ENCODE data around the gene SLC6A19. TPM values are rescaled to one million over a fixed set of nuclear protein-coding genes. Genes with fewer than 3 reads are reported as not detected.

Gene SLC6A19
- total RNA-seq, 4 donors from 2014 or later = 9.9 to 934 (median 516) TPM

DNA sequence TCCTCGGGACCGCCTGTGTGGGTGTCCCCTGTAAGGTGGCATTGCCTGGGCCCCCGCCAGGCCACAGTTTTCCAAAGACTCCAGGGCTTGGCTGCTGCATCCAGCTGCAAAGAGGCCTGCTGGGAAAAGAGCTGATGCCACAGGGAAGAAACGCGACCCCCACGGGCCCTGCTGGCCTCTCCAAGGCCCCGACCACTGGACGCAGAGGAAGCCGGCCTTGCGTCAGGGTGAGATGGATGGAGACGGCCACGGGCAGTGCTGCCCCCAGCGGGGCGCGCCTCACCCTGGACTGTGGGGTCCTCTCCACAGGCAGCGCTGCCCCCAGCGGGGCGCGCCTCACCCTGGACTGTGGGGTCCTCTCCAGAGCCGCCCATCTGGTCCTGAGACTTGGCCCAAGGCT is 21.3 kb upstream of the SLC6A19 start:
- Histone ChIP-seq H3K27me3 (no peaks in the 10 kb centered on the region), H3K9me3 (no peaks in the 10 kb centered on the region), H3K36me3 (no peaks in the 10 kb centered on the region), H3K4me3 (no peak overlapping the region), H3K27ac (no peak overlapping the region), H3K4me1 (peaks cover 0 to 23% (median 4%) of the 10 kb centered on the region in 4 donors)
- no peak for TF ChIP-seq POLR2A (IDR thresholded peaks at IDR 0.05)
- TF ChIP-seq, protein P1, sequence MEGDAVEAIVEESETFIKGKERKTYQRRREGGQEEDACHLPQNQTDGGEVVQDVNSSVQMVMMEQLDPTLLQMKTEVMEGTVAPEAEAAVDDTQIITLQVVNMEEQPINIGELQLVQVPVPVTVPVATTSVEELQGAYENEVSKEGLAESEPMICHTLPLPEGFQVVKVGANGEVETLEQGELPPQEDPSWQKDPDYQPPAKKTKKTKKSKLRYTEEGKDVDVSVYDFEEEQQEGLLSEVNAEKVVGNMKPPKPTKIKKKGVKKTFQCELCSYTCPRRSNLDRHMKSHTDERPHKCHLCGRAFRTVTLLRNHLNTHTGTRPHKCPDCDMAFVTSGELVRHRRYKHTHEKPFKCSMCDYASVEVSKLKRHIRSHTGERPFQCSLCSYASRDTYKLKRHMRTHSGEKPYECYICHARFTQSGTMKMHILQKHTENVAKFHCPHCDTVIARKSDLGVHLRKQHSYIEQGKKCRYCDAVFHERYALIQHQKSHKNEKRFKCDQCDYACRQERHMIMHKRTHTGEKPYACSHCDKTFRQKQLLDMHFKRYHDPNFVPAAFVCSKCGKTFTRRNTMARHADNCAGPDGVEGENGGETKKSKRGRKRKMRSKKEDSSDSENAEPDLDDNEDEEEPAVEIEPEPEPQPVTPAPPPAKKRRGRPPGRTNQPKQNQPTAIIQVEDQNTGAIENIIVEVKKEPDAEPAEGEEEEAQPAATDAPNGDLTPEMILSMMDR (IDR thresholded peaks at IDR 0.05) = no peak
- no peak for DNase-seq

DNA sequence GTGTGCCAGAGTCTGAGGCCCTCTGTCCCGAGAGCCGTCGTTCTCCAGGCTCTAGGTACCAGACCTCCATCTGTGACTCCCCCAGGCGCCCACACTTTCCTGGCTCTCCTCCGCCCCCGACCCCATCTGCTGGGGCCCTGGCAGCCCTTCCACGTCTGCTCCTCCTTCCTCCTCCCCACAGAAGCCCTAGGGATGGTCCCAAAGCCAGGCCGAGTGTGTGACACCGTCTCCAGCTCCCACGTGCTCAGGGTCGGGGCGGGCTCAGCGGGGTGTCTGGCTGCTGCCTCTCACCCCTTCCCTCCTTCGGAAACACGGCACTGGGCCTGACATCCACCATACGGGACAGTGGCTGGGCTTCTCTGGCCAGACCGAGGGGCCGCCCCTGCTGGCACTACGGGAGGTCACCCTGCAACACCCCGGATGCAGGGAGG is 20.5 kb upstream of the SLC6A19 start:
- Histone ChIP-seq H3K36me3 (no peaks in the 10 kb centered on the region), H3K4me3 (no peak overlapping the region), H3K27ac (peak overlapping the region in 3 of 4 donors; percentile 79 to 98 (median 93)), H3K9me3 (no peaks in the 10 kb centered on the region), H3K27me3 (no peaks in the 10 kb centered on the region), H3K4me1 (peaks cover 0 to 31% (median 4%) of the 10 kb centered on the region in 4 donors)
- peak in 1 of 3 donors; percentile 48 for DNase-seq
- TF ChIP-seq, protein P1 (IDR thresholded peaks at IDR 0.05) = no peak
- no peak for TF ChIP-seq POLR2A (IDR thresholded peaks at IDR 0.05)

DNA sequence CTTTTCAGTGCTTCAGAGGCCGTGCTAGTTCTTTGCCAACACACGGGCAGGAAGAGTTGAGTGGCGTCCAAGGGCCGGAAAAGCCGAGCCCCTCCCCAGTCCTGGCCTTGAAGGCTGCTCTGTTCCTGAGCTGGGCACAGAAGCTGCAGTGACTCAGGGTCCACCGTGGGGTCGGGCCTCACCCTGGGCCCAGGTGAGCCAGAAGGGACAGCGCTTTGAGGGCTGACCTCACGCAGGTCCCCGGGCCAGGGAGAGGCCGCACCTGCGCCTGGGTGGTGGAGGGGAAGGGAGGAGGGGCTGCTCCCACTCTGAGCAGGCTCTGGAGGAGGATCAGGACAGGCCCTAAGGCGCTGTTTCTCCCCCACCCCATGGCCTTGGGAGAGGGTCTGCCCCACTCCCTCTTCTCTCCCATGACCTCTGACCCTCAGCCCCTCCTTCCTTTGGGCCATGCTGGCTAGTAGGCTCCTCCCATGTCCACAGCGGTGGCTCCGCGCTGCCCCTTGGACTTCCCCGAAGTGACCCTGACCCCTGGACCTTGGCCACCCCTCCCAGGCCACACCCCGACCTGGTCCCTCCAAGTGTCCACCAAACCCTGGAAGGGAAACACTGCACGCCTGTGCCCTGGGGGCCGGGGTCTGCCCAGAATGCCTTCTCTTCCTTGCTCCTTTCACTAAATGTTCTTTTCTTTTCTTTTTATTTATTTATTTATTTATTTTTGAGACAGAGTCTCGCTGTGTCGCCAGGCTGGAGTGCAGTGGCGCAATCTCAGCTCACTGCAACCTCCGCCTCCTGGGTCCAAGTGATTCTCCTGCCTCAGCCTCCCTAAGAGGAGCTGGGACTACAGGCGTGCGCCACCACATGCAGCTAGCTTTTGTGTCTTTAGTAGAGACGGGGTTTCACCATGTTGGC is 19.7 kb upstream of the SLC6A19 start:
- H3K27me3 ChIP-seq = no peaks in the 10 kb centered on the region
- H3K36me3 ChIP-seq = no peaks in the 10 kb centered on the region
- H3K27ac ChIP-seq = peak overlapping the region in 3 of 4 donors; percentile 79 to 98 (median 93)
- TF ChIP-seq, protein P1 (IDR thresholded peaks at IDR 0.05) = no peak
- peak; percentile 6 to 16 for TF ChIP-seq POLR2A (IDR thresholded peaks at IDR 0.05)
- no peaks in the 10 kb centered on the region for H3K9me3 ChIP-seq
- H3K4me3 ChIP-seq = peak overlapping the region in 2 of 4 donors; percentile 41 to 52
- DNase-seq = peak in 2 of 3 donors; percentile 89 to 91
- H3K4me1 ChIP-seq = peaks cover 0 to 39% (median 5%) of the 10 kb centered on the region in 4 donors

DNA sequence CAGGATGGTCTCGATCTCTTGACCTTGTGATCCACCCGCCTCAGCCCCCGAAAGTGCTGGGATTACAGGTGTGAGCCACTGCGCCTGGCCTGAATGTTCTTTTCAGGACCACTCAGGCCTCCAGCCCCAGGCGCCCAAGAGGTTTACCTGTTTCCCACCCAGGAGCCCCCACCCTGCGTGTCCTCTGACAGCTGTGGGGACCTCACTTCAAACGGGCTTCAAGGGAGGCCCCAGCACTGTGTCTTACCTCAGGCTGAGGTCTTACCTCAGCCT is 19.1 kb upstream of the SLC6A19 start:
- H3K4me3 ChIP-seq = peak overlapping the region in 2 of 4 donors; percentile 41 to 52
- H3K27ac ChIP-seq = peak overlapping the region in 3 of 4 donors; percentile 79 to 98 (median 93)
- peaks cover 0 to 45% (median 5%) of the 10 kb centered on the region in 4 donors for H3K4me1 ChIP-seq
- TF ChIP-seq POLR2A (IDR thresholded peaks at IDR 0.05) = no peak
- TF ChIP-seq, protein P1 (IDR thresholded peaks at IDR 0.05) = no peak
- DNase-seq = no peak
- no peaks in the 10 kb centered on the region for H3K36me3 ChIP-seq
- no peaks in the 10 kb centered on the region for H3K9me3 ChIP-seq
- H3K27me3 ChIP-seq = no peaks in the 10 kb centered on the region

DNA sequence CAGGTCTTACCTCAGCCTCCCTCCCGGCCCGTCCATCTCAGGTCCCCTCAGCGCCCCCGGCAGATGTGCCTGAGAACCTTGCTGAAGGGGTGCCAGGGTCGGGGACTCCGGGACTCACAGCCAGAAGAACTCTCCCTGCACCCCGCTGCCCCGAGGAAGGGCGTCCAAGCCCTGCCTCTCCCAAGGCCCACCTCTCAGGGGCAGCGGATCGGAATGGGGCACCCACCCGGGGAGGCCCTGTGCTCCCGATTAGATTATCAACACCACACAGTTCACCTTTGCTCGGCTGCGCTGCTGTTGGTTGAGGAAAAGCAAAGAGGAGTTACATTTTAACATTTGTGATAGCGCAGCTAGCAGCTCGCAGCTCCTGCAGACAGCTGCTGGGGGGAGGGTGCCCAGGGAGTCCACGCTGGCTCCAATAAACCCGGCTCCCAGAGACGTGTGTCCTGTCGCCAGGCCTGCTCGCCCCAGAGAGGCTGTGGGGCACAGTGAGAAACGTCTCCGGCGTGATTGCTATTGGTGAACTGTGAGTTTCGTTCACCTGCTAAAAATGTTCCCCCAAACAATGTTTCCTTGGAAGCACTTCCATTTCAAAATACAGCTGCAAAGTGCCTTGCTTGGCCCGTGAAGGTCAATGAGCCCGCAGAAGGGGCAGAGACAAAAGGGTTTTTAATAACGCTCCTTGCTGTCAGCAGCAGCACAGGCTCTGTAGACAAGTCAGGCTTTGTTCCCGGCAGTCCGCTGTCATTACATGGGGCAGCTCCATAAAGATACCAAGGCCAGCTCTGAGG is 18.6 kb upstream of the SLC6A19 start:
- H3K4me3 ChIP-seq = peak overlapping the region in 2 of 4 donors; percentile 41 to 52
- H3K4me1 ChIP-seq = peaks cover 0 to 50% (median 5%) of the 10 kb centered on the region in 4 donors

More for the DNA sequence above, 18.6 kb upstream of the SLC6A19 start:
- no peaks in the 10 kb centered on the region for H3K27me3 ChIP-seq
- H3K36me3 ChIP-seq = no peaks in the 10 kb centered on the region
- peak in 2 of 3 donors; percentile 83 to 86 for DNase-seq
- H3K9me3 ChIP-seq = no peaks in the 10 kb centered on the region
- peak overlapping the region in 3 of 4 donors; percentile 79 to 98 (median 93) for H3K27ac ChIP-seq
- TF ChIP-seq, protein P1 (IDR thresholded peaks at IDR 0.05) = no peak
- peak; percentile 70 to 88 for TF ChIP-seq POLR2A (IDR thresholded peaks at IDR 0.05)

Measured in Peyer's patch (tissue), 4 donors.